HG02642 (cell line): ENCODE results near the gene PCDH15.

Source experiments
- ATAC-seq: cut with Tn5 transposase; IDR thresholded peaks from one replicate; pipeline ENCODE4 v1.9.1; 2021; ENCODE audit warnings: mild to moderate bottlenecking; ENCODE audit not compliant: unreplicated experiment, poor library complexity

The PCDH15 gene

DNA sequence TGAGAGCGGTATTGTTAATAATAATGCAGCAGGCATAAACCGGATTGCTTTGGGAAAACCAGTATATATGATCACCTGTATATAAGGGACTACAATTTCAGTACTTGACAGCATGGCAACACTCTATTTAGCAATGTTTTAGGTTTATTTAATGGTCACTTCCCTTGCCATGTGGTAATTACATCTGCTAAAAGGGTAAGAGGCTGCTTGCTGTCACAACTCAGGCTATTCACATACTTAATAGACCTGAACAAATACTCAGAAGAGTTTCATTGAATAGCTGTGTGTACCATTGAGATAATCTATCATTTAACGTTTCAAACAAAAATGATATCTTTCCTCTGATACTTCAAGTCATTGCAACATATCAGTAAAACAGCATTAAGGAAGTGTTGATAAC lies 90.1 kb downstream of the PCDH15 start:
- ATAC-seq, result no peak

DNA sequence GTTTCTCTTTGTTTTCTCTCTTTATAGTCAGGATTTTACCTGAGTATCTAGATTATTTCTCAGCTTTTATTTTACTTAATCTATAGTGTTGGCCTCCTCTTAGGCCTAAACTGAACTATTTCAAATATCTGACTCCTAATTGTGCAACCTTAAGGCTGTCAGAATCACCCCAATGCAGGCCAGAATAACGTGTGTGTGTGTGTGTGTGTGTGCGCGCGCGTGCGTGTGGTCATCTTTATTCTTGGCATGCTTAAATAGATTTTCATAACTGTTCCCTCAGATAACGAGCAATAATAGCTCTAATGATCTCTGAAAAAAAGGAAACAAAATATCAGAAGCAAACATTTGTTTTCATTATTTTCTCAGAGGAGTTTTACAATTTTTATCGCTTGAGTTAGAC lies 92.4 kb downstream of the PCDH15 start:
- ATAC-seq, result no peak

DNA sequence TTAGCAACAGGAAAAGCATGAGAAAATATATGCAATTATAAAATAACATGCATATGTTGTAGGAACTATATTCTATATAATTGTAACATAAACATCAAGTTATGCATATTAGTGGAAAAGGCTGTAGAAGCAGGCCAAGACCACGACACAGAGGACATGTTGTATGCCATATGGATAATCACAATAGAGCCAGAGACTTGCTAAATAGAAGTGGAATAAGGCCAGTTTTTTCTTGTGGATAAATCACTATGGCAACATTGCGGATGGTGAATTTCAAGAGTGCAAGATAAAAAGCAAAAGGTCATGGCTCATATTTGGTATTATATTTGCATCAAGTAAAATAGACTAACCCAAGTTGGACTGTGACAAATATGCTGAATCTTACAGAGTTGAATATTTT lies 93.0 kb downstream of the PCDH15 start:
- ATAC-seq, result no peak

DNA sequence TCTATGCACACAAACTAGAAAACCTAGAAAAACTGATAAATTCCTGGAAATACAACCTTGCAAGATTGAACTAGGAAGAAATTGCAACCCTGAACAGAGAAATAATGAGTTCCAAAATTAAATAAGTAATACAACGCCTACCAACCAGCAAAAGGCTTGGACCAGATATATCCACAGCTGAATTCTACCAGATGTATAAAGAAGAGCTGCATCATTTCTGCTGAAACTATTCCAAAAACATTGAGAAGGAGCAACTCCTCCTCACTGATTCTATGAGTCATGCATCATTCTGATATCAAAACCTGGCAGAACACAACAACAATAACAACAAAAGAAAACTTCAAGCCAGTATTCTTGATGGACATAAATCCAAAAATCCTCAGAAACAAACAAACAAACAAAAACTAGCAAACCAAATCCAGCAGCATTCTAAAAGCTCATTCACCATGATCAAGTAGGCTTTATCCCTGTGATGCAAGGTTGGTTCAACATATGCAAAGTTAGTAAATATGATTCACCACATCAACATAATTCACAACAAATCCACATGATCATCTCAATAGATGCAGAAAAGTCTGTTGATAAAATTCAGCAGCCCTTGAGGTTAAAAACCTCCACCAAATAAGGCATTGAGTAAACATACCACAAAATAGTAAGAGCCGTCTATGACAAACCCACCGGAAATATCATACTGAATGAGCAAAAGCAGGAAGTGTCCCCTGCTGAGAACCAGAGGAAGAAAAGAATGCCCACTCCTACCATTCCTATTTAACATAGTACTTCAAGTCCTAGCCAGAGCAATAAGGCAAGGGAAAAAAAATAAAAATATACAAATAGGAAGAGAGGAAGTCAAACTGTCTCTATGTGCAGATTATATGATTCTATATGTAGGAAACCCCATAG lies 98.2 kb downstream of the PCDH15 start:
- no peak for ATAC-seq

DNA sequence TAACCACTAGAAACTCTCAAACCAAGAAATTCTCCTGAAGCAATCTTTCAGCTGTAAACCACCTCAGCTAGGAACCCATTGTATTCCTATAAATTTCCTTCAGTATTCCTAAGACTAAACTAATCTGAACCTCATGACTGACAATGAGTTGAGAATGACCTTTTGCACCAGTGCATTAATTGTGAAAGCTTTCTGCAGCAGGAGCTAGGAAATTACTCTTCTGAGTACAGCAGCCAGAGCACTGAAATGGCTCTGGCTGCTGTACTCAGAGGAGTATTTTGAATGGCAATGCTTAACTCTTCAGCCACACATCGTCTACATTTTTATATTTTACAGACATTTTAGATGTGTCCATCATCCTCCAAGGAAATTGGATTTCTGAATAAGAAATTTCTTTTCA lies 109.7 kb downstream of the PCDH15 start:
- ATAC-seq, result no peak

GRCh38 chr10:54682554-54682953 lies 118.5 kb downstream of the PCDH15 start:
- ATAC-seq, result no peak

DNA sequence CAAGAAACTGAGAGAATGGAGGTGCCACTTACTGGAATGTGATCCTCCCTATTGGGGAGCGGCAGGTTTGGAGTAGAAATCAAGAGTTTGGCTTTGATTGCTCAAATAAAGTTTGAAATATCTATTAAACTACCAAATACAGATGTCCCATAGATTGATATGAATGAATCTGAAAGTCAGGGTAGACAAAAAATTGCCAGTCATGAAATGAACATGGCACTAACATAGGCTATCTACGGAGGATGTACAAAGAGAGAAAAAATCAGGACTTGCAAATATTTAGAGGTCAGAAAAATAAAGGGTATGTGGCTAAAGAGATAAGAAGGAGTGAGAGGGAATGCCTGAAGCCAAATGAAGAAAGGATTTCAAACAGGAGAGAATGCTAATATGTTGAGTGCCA lies 119.9 kb downstream of the PCDH15 start:
- ATAC-seq, result no peak

DNA sequence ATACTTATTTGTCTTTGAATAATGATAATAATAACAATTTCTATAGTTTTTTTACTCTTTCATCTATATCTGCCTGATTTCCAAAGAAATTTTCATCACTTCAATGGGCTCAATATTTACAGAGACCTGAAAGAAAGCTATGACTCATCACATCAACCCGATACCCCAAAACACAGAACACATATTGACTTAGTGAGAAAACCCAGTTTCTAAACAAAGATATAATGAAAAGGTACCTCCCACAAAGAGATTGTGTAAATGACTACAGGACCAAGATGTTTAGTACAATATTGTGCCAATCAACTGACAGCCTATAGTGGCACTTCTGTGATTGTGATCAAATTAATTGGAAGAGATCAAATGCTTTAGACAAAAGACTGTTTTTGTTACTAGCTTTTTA lies 133.9 kb downstream of the PCDH15 start:
- ATAC-seq, result no peak

GRCh38 chr10:54666192-54666591 lies 134.8 kb downstream of the PCDH15 start:
- no peak for ATAC-seq

DNA sequence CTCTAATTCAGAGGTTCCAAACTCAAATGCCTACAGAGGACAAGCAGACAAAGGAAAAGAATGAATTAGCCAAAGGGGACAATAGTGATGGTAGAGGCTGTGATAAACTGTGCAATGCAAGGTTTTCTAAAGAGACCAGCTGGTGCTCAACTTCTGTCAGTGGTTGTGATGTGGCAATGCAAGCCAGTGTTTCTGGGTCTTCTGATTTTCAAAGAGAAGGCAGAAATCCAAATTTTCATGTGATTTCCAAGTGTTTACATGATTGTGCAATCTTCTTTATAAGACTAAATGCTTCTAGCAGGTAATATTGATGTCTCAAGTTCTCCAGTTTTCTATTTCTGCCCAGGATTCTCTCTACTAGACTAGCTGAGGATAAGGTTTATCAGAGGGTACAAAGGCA lies 135.9 kb downstream of the PCDH15 start:
- no peak for ATAC-seq

DNA sequence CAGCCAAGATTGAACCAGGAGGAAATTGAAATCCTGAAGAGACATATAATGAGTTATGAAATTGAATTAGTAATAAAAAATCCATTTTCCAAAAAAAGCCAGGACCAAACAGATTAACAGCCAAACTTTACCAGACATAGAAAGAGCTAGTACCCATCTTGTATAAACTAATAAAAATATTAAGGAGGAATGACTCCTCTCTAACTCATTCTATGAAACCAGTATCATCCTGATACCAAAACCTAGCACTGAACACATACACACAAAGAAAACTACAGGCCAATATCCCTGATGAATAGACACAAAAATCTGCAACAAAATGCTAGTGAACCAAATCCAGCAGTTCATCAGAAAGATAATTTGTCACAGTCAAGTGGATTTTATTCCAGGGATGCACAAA lies 140.6 kb downstream of the PCDH15 start:
- no peak for ATAC-seq

GRCh38 chr10:54656643-54657042 lies 144.4 kb downstream of the PCDH15 start:
- no peak for ATAC-seq

GRCh38 chr10:54653518-54653917 lies 147.5 kb downstream of the PCDH15 start:
- ATAC-seq, result no peak

- no peak for ATAC-seq
These were observed 150.5 kb downstream of the PCDH15 start for GRCh38 chr10:54650547-54650946.

DNA sequence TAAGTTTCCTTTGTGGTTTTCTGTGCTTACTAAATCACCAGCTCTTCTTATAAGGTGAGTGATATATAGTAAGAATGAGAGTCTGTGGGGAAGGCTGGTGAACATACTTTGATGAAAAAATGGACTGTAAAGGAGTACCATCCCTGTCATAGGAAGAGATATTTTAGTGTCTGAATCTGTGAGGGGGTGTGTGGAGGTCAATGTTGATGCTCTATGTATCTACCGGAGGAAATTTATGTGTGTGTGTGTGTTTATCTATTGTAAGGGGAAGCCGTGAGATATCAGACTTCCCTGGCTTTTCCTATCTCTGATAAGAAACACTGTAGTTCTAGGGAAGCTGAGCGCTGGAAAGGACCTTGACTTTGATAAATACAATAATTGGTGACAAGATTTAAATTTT lies 179.0 kb downstream of the PCDH15 start:
- no peak for ATAC-seq

GRCh38 chr10:54620352-54620751 lies 180.7 kb downstream of the PCDH15 start:
- ATAC-seq, result no peak

GRCh38 chr10:54614072-54614471 lies 187.0 kb downstream of the PCDH15 start:
- ATAC-seq, result no peak

DNA sequence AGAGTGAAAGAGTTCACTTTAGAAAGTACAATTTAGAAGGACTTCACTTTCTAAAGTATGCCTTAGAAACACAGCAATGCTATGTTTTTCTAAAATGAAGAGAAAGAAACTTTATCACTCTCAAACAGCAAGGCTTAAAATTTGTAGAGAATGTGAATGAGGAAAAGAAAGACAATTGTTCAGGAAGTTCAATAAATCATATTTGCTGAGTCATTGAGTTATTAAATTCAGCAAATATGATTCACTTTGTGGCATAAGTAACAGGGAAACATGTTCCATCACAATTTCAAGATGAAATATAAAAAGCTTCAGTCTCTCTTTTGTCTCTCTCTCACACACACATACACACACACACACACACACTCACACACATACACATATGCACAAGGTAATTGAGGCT lies 187.9 kb downstream of the PCDH15 start:
- ATAC-seq, result no peak

GRCh38 chr10:54609423-54609822 lies 191.6 kb downstream of the PCDH15 start:
- ATAC-seq, result no peak

- no peak for ATAC-seq
These were observed 193.0 kb downstream of the PCDH15 start for GRCh38 chr10:54607983-54608382.

DNA sequence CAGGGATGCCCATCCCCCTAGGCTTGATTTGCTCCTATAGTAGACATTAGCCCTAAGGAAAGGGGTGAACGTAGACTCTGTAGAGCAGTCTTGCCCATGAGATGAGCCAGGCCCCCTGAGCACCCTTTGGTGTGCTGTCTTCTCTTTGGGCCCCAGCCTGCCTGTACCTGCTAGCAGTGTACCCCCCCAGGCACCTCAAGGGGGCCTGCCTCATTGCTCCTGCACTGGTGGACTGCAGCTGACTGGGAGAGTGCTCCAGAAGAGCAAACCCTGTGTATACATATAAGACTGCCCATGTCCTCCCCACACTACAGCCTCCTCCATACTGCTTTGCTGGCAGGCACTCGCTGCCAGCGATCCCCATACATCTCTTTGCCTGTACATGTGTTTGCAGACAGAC lies 206.7 kb downstream of the PCDH15 start:
- no peak for ATAC-seq

DNA sequence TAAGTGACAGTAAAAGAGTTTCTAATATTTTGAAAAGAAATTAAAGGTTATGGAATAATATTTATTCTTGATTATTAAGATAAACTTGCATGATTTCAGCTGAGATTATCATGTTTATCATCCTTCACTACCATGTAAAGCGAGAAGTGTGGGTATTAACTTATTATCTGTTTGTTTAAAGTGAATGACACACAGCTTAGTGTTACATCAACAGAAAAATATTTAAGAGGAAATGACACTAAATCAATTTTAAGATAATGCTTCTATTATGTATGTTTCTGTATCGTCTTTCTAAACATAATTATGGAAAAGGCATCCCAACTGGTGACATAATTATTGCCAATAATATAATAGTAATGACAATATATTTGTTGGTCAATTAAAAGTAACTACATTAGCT lies 213.1 kb downstream of the PCDH15 start:
- no peak for ATAC-seq
